Left ventricle myocardium inferior (tissue), 1 donor: ENCODE measurements around the gene BMPR2. TPM values are rescaled to one million over a fixed set of nuclear protein-coding genes. Genes with fewer than 3 reads are reported as not detected.

Source experiments
- DNase-seq: peaks from one replicate; pipeline ENCODE4 v3.0.0-alpha.2; 2020
- H3K27ac ChIP-seq: fragments of 200-600 bp; replicated peaks from 2 replicates; pipeline ENCODE4 v1.8.0; 2021
- H3K27me3 ChIP-seq: fragments of 200-600 bp; 2 replicates; pipeline ENCODE4 v1.8.0; 2021; ENCODE audit warnings: low read depth
- H3K36me3 ChIP-seq: fragments of 200-600 bp; 2 replicates; pipeline ENCODE4 v1.8.0; 2021
- H3K4me1 ChIP-seq: fragments of 200-600 bp; 2 replicates; pipeline ENCODE4 v1.8.0; 2021
- H3K4me3 ChIP-seq: fragments of 200-600 bp; 2 replicates; pipeline ENCODE4 v1.8.0; 2021; ENCODE audit warnings: mild to moderate bottlenecking, moderate library complexity
- H3K9me3 ChIP-seq: fragments of 200-600 bp; replicated peaks from 2 replicates; pipeline ENCODE4 v1.8.0; 2021
- intact Hi-C: fragments of 100-400 bp; cut with micrococcal nuclease; formaldehyde crosslinking; loops from one replicate; pipeline ENCODE4 v1.11.0; 2022
- total RNA-seq: library from RNA; stranded (reverse); fragmentation: NEBNext Ultra II Directional; extraction: Animal tissue kit (Norgen Biotek cat#: 25700); gene quantifications from one replicate; pipeline ENCODE4 v1.2.1, GENCODE V29; 2021
- TF ChIP-seq, protein P1 (sequence below): fragments of 200-600 bp; IDR thresholded peaks from 2 replicates; pipeline ENCODE4 v1.8.0; 2021; ENCODE audit warnings: antibody characterized with exemption, mild to moderate bottlenecking, borderline replicate concordance
- donor health status: DM: no; HTN: yes; CAD: no; lungs with severe emphysema.

BMPR2 gene
- total RNA-seq, 1 donor from 2014 or later, result 51.7 TPM

DNA sequence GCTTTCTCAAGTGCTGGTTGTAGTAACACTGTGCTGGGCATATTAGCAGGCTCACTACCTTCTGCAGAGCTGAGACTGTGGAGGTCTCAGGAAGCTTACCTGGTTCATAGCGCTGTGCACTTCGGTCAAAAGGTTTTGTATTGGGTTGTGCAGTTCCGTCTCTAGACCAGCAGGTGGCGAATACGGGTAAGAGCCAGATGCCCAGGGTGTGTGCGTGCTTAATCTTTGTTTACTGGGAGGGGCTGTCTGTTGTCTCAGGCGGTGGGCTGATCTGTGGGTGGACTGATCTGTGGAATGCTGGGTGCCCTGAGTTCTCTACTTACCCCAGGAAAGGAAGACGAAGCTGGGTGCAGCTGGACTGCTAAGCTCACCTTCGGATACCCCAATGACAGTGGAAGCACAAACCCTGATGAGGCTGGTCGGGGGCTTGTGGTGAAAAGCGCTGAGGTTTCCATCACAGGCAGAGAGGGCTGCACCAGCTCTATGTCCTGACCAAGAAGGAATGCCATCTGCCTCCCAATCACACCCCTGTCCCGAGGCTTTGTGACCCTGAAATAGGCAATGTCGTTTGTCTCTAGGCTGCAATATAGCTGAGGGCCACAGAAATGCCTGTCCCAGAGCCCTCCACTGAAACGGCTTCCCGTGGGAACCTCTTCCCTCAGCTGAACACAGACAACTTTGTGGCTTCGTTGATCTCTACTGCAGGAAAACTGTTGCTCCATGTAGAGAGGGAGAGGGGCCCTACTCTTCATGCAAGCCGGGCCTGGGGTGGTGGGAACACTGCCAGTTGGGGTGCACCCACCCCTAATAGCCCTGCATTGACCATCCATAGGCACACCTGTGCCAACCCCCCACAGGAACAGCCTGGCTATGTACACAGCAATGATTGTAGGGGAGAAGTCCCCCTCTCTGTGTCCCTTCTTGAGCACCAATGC, 212.8 kb downstream of the BMPR2 start:
- H3K4me3 ChIP-seq, result peak overlapping the region; percentile 47
- DNase-seq, result peak; percentile 52
- no peak overlapping the region for H3K27ac ChIP-seq
- peaks cover 18% of the 10 kb centered on the region for H3K4me1 ChIP-seq
- intact Hi-C loops, result no loop called here
- no peaks in the 10 kb centered on the region for H3K27me3 ChIP-seq
- peaks cover 8% of the 10 kb centered on the region for H3K9me3 ChIP-seq
- TF ChIP-seq, protein P1, sequence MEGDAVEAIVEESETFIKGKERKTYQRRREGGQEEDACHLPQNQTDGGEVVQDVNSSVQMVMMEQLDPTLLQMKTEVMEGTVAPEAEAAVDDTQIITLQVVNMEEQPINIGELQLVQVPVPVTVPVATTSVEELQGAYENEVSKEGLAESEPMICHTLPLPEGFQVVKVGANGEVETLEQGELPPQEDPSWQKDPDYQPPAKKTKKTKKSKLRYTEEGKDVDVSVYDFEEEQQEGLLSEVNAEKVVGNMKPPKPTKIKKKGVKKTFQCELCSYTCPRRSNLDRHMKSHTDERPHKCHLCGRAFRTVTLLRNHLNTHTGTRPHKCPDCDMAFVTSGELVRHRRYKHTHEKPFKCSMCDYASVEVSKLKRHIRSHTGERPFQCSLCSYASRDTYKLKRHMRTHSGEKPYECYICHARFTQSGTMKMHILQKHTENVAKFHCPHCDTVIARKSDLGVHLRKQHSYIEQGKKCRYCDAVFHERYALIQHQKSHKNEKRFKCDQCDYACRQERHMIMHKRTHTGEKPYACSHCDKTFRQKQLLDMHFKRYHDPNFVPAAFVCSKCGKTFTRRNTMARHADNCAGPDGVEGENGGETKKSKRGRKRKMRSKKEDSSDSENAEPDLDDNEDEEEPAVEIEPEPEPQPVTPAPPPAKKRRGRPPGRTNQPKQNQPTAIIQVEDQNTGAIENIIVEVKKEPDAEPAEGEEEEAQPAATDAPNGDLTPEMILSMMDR, result peak; percentile 96
- H3K36me3 ChIP-seq, result no peaks in the 10 kb centered on the region

DNA sequence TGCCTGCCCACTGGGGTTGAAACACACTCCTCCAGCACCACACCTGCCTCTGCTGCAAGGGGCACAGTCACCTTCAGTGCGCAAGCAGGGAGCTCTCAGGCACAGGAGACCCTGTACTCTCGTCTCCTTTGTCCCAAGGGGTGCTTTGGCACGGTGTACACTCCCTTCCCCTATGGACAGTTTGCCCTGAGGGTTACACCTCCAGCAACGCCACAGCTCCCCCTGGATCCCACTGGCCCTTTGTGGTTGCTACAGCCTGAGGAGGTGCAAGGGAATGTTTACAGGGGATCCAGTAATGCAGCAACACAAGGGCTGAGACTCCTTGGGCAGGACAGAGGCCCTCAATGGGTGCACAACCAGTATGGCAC, 213.4 kb downstream of the BMPR2 start:
- Histone ChIP-seq H3K27ac (no peak overlapping the region), H3K9me3 (peaks cover 1% of the 10 kb centered on the region), H3K27me3 (no peaks in the 10 kb centered on the region), H3K4me3 (no peak overlapping the region), H3K36me3 (no peaks in the 10 kb centered on the region), H3K4me1 (peaks cover 18% of the 10 kb centered on the region)
- TF ChIP-seq, protein P1, result no peak
- no peak for DNase-seq
- intact Hi-C loops, result no loop called here

DNA sequence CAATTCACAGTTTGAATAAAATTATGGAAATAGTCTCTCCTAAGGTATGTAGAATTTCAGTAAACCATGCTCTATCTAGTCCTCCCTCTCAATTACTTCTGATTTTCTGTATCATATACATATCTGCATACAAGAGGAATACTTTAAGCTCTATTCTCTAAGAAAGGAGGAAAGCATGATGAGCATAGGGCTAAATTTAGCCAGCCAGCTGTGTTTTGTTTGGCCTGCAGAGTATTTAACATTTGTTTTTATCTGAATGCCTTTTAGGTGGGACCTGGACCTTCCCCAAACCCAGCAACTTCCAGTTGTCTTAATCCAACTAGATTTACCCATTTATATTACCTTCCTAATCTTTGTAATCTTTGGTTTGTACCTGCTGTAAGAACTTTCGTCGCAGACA, 216.4 kb downstream of the BMPR2 start:
- no peak for DNase-seq
- Histone ChIP-seq H3K27ac (no peak overlapping the region), H3K4me3 (no peak overlapping the region), H3K9me3 (no peaks in the 10 kb centered on the region), H3K27me3 (no peaks in the 10 kb centered on the region), H3K36me3 (no peaks in the 10 kb centered on the region), H3K4me1 (peaks cover 18% of the 10 kb centered on the region)
- TF ChIP-seq, protein P1, result no peak
- intact Hi-C loops, result no loop called here

DNA sequence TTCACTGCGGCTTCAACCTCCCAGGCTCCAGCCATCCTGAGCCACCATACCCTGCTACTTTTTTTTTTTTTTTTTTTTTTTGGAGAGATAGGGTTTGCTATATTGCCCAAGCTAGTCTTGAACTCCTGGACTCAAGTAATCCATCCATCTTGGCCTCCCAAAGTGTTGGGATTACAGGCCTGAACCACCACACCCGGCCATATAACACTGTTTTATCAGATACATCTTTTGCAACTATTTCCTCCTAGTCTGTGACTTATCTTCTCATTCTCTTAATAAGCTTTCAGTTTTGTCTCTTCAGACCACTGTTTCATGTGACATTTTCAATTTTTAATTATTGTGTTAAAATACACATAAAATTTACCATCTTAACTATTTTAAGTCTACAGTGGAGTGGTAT, 223.0 kb downstream of the BMPR2 start:
- no peak overlapping the region for H3K4me3 ChIP-seq
- no peaks in the 10 kb centered on the region for H3K36me3 ChIP-seq
- H3K27me3 ChIP-seq, result no peaks in the 10 kb centered on the region
- intact Hi-C loops, result no loop called here
- DNase-seq, result no peak
- no peak overlapping the region for H3K27ac ChIP-seq
- H3K9me3 ChIP-seq, result no peaks in the 10 kb centered on the region
- H3K4me1 ChIP-seq, result no peaks in the 10 kb centered on the region
- TF ChIP-seq, protein P1, result no peak

DNA sequence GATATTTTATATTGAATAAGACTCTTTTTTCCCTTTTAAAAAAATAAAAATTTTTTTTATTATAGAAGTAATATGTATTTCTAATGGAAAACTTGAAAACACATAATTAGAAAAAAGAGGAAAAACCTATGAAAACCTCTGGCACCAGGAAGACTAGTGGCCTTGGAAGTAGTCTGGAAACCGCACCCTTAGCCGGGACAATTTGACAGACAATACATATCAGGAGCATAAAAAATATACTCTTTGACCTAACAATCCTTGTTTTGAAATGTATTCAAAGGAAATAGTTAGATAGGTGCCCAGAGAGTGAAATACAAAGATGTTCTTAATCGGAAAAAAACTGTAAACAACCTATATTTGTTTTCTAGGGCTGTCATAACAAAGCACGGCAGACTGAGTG, 223.8 kb downstream of the BMPR2 start:
- Histone ChIP-seq H3K27me3 (no peaks in the 10 kb centered on the region), H3K4me3 (no peak overlapping the region), H3K4me1 (no peaks in the 10 kb centered on the region), H3K27ac (no peak overlapping the region), H3K9me3 (no peaks in the 10 kb centered on the region), H3K36me3 (no peaks in the 10 kb centered on the region)
- intact Hi-C loops, result no loop called here
- TF ChIP-seq, protein P1, result no peak
- no peak for DNase-seq
